HepG2 (cell line): ENCODE results near the gene PTPRM. TPM values are rescaled to one million over a fixed set of nuclear protein-coding genes. Genes with fewer than 3 reads are reported as not detected.

ENCODE experiments used
- ATAC-seq: fragments of 200-7000 bp; cut with Tn5 transposase; 3 replicates; pipeline ENCODE4 v1.9.1; 2020; ENCODE audit warnings: mild to moderate bottlenecking, moderate library complexity
- BruUV-seq: library from RNA; stranded (reverse); fragments of 400-500 nt; replicated peaks from 2 replicates; lab custom pipeline; 2021; lab: Mats Ljungman, UMichigan
- CTCF ChIA-PET: fragments of 300-600 bp; formaldehyde crosslinking; extraction: SDS; loops from one replicate; lab custom pipeline; 2021; ENCODE audit warnings: low total read pairs, inconsistent platforms, low intra/inter-chr PET ratio; lab: Yijun Ruan, JAX
- POLR2A ChIA-PET: fragments of 350-600 bp; sonication (Branson Sonifier 250); formaldehyde crosslinking; loops from one replicate; lab custom pipeline; 2020; ENCODE audit warnings: antibody characterized with exemption, inconsistent platforms; lab: Yijun Ruan, JAX
- DNase-seq: peaks from one replicate; pipeline ENCODE4 v3.0.0-alpha.2; 2015; ENCODE audit warnings: low spot score
- FAIRE-seq: peaks from 3 replicates; lab custom pipeline; 2011; peaks lifted over from hg19 to GRCh38; lab: Jason Lieb, UNC
- H2AFZ ChIP-seq: one replicate; pipeline ENCODE4 v1.6.1; 2011; ENCODE audit warnings: low read length, inconsistent platforms
- H3K27ac ChIP-seq: fragments of 300-600 bp; 3 replicates; pipeline ENCODE4 v1.8.0; 2011; ENCODE audit warnings: mixed run types, mild to moderate bottlenecking, mixed read lengths, low read length, inconsistent platforms; ENCODE audit not compliant: insufficient read depth; ENCODE audit errors: extremely low read length
- H3K27me3 ChIP-seq, 2 experiments: fragments of 200-600 bp in 1 of 2; 2 replicates in 1 of 2; 3 replicates in 1 of 2; pipeline versions ENCODE4 v1.6.0 to v1.8.0; 2011; ENCODE audit warnings: low read length in 2 of 2, mild to moderate bottlenecking in 2 of 2, moderate library complexity in 2 of 2, inconsistent platforms in 1 of 2; ENCODE audit not compliant: insufficient read depth in 2 of 2, control insufficient read depth in 1 of 2
- H3K36me3 ChIP-seq, 2 experiments: fragments of 200-600 bp in 1 of 2; replicated peaks in 1 of 2; 2 replicates in 1 of 2; 3 replicates in 1 of 2; pipeline versions ENCODE4 v1.5.1 to v1.8.0; 2011; ENCODE audit warnings: low read length in 2 of 2, inconsistent platforms in 1 of 2; ENCODE audit not compliant: insufficient read depth in 2 of 2, control insufficient read depth in 1 of 2
- H3K4me1 ChIP-seq: 2 replicates; pipeline ENCODE4 v1.5.1; 2012; ENCODE audit warnings: low read length, inconsistent platforms; ENCODE audit not compliant: insufficient read depth
- H3K4me2 ChIP-seq: 2 replicates; pipeline ENCODE4 v1.6.0; 2011; ENCODE audit warnings: low read depth, low read length, inconsistent platforms
- H3K4me3 ChIP-seq, 3 experiments: fragments of 200-600 bp in 1 of 3; sonication (generic), shearing (Covaris generic) in 1 of 3; replicated peaks in 1 of 3; 2 replicates each; pipeline ENCODE4 v1.5.1; 2011 to 2016; ENCODE audit warnings: low read length in 3 of 3, inconsistent platforms in 2 of 3, low read depth in 2 of 3, mild to moderate bottlenecking in 2 of 3, control low read depth in 1 of 3, mixed read lengths in 1 of 3; ENCODE audit not compliant: insufficient read depth in 1 of 3
- H3K79me2 ChIP-seq: one replicate; pipeline ENCODE4 v1.6.1; 2011; ENCODE audit warnings: low read length, inconsistent platforms; ENCODE audit not compliant: insufficient read depth
- H3K9ac ChIP-seq: 2 replicates; pipeline ENCODE4 v1.6.0; 2011; ENCODE audit warnings: mild to moderate bottlenecking, low read depth, low read length, inconsistent platforms; ENCODE audit not compliant: insufficient read depth
- H3K9me3 ChIP-seq: 2 replicates; pipeline ENCODE4 v1.5.1; 2012; ENCODE audit warnings: mild to moderate bottlenecking, low read length
- H4K20me1 ChIP-seq: 2 replicates; pipeline ENCODE4 v1.6.0; 2011; ENCODE audit warnings: inconsistent platforms, mild to moderate bottlenecking, low read length, moderate library complexity; ENCODE audit not compliant: insufficient read depth
- EP300 ChIP-seq, 3 experiments: sonication (generic) in 1 of 3; formaldehyde crosslinking in 1 of 3; IDR thresholded peaks; 2 replicates each; pipeline versions ENCODE4 v1.5.1 to v1.6.1; 2011 to 2020; ENCODE audit warnings: low read depth in 2 of 3, low read length in 2 of 3, borderline replicate concordance in 1 of 3, improper control_type of control experiment in 1 of 3, mild to moderate bottlenecking in 1 of 3, missing genetic modification reagents in 1 of 3, moderate library complexity in 1 of 3
- FOSL2 ChIP-seq: sonication (generic); formaldehyde crosslinking; IDR thresholded peaks from 2 replicates; pipeline ENCODE4 v1.4.0; 2020; ENCODE audit warnings: missing genetic modification reagents
- ZBTB10 ChIP-seq: sonication (generic); formaldehyde crosslinking; IDR thresholded peaks from 2 replicates; pipeline ENCODE4 v1.4.0; 2020; ENCODE audit warnings: missing genetic modification reagents, borderline replicate concordance
- WGBS: methylation state at CpG from one replicate; pipeline ENCODE4 v1.1.6; 2017; ENCODE audit warnings: low lambda C conversion rate; 5-methylcytosine and 5-hydroxymethylcytosine counted together
- in situ Hi-C: cut with HindIII; loops from 2 replicates; pipeline ENCODE4 v1.10.0; 2017; ENCODE audit warnings: low pct_unique_long_range_greater_than_20kb; ENCODE audit not compliant: extremely low pct_ligation_motif_present
- intact Hi-C: fragments of 100-400 bp; cut with micrococcal nuclease; formaldehyde crosslinking; loops from one replicate; pipeline ENCODE4 v1.10.0; 2022; ENCODE audit not compliant: unreplicated experiment
- polyA plus RNA-seq, 8 experiments: library from polyadenylated mRNA; depleted of rRNA in 3 of 8; stranded (reverse) in 7 of 8; unstranded in 1 of 8; fragments of >200 nt; fragmentation: Illumina TruSeq in 4 of 8; extraction: Trizol in 4 of 8; gene quantifications; 2 replicates each; pipeline versions ENCODE4 v1.2.1 to v1.2.3, GENCODE V29; 2011 to 2016; ENCODE audit warnings: low read depth in 4 of 8, missing spikeins in 1 of 8, mixed read lengths in 1 of 8; ENCODE audit not compliant: insufficient read depth in 1 of 8
- total RNA-seq, 5 experiments: library from RNA; depleted of rRNA; stranded (reverse); fragments of >200 nt; fragmentation: Illumina TruSeq; extraction: Trizol; gene quantifications; 2 replicates each; pipeline ENCODE4 v1.2.3, GENCODE V29; 2016; ENCODE audit warnings: low read depth in 1 of 5

PTPRM gene
- total and polyA plus RNA-seq, 2 of the 13 experiments (the other 11 are each of a cell fraction or from before 2014, with no cell fraction given), result 12.6 to 108 TPM

- Histone ChIP-seq H3K4me3 (no peak overlapping the region), H4K20me1 (no peaks in the 10 kb centered on the region), H3K79me2 (no peaks in the 10 kb centered on the region), H3K4me1 (peaks cover 6% of the 10 kb centered on the region; the same call in 1 of the 2 replicates), H2AFZ (no peak overlapping the region), H3K9me3 (no peaks in the 10 kb centered on the region), H3K27me3 (no peaks in the 10 kb centered on the region), H3K36me3 (peaks cover 5 to 11% of the 10 kb centered on the region in 2 experiments; a peak in 1 of 5 replicates), H3K27ac (no peak overlapping the region), H3K9ac (no peak overlapping the region), H3K4me2 (no peak overlapping the region)
- intact Hi-C loops, result no loop called here
- TF ChIP-seq FOSL2 (peak; percentile 35; the same call in 1 of the 2 replicates), ZBTB10 (CRISPR knock-in tag) (peak; percentile 65; the same call in 1 of the 2 replicates), EP300 (IDR thresholded peaks at IDR 0.05; ENCODE audit: low read depth in 2 of 2, low read length in 2 of 2) (no peak), EP300 (CRISPR knock-in tag; IDR thresholded peaks at IDR 0.05; ENCODE audit: borderline replicate concordance) (no peak)
- ChIA-PET POLR2A (no interaction called here), CTCF (no interaction called here)
- no TSS peak for BruUV-seq
- FAIRE-seq (no peak), DNase-seq (peak; percentile 20), ATAC-seq (no peak)
- in situ Hi-C loops, result no loop called here
- 94% methylated on average over 6 of the region's 6 CpGs for WGBS
Measured at GRCh38 chr18:7950380-7951136, 383.4 kb downstream of the PTPRM start.
